ENCODE measurements around the gene SPDYE5. TPM values are rescaled to one million over a fixed set of nuclear protein-coding genes. Genes with fewer than 3 reads are reported as not detected.
A peak's percentile ranks its signal among the peaks of the same experiment; 100 is the strongest.

Gene SPDYE5
- total and polyA plus RNA-seq, 7 donors, result 0.03 TPM; not detected in 6

DNA sequence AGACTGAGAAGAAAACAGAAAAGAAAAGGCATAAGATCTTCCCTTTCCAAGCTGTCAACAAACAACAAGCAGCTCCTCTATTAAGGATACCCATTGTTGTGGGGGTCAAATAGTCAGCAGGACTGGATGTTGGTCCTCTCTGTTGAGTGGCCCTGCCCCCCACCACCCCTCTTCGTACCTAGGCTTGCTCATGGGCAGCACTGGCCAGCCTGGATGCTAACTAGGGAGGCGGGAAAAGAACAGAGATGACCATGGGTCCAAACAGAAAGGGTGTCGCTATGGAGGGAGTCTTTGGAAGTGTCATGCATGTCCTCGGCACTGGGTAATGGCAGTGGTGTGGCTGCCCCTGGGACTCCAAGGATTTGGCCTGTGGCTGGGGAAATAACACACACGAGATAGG, 45.6 kb downstream of the SPDYE5 start:
- Histone ChIP-seq H3K27me3 (no peaks in the 10 kb centered on the region), H3K4me1 (no peaks in the 10 kb centered on the region), H3K36me3 (peaks cover 4 to 65% (median 8%) of the 10 kb centered on the region in 4 donors), H3K27ac (no peak overlapping the region), H3K4me3 (no peak overlapping the region), H3K9me3 (no peaks in the 10 kb centered on the region)
- peak; percentile 20 for DNase-seq
- intact Hi-C loops (cut with DNase I), result no loop called here
- no peak for TF ChIP-seq POLR2A (IDR thresholded peaks at IDR 0.05)
- no peak for TF ChIP-seq EP300 (IDR thresholded peaks at IDR 0.05)
- TF ChIP-seq, protein P1, sequence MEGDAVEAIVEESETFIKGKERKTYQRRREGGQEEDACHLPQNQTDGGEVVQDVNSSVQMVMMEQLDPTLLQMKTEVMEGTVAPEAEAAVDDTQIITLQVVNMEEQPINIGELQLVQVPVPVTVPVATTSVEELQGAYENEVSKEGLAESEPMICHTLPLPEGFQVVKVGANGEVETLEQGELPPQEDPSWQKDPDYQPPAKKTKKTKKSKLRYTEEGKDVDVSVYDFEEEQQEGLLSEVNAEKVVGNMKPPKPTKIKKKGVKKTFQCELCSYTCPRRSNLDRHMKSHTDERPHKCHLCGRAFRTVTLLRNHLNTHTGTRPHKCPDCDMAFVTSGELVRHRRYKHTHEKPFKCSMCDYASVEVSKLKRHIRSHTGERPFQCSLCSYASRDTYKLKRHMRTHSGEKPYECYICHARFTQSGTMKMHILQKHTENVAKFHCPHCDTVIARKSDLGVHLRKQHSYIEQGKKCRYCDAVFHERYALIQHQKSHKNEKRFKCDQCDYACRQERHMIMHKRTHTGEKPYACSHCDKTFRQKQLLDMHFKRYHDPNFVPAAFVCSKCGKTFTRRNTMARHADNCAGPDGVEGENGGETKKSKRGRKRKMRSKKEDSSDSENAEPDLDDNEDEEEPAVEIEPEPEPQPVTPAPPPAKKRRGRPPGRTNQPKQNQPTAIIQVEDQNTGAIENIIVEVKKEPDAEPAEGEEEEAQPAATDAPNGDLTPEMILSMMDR (IDR thresholded peaks at IDR 0.05), result no peak
- TF ChIP-seq POLR2AphosphoS5 (IDR thresholded peaks at IDR 0.05), result no peak
- 84 to 97% methylated on average over 5 of the region's 5 CpGs for WGBS, 2 donors

DNA sequence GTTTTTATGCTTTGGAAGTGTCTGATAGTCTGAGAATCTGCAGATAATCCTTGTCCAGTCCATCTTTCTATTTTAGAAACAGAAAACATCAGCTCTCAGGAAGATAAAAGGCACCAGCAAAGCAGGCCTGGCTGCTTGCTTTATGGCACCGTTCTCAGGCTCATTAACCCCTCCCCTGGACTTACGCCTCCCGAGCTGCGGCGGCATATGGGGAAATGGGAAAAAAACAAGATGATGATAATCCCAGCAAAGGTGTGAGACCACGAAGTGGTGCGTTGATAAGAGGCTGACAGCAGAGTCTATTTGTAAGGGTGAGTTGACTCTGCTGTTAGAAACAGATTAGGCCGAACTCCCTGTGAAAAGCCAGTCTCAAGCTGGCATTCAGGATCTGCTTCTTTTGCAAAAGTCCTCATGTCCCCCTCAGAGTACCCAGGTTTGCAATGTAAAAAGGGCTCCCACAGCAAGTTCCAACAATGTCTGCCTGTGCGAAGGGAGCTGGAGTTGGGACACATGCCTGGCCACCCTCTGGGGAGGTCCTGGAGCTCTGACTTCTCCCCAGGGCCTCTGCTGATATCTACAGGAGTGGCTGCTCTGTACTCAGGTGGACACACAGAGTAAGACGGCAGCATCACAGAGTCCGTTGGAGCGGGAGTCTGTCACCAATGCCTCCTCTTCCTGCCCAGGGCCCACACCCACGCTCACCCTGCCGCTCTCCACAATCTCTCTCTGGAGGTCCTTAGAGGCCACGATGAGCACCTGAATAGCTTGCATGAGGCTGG, 54.3 kb downstream of the SPDYE5 start:
- Histone ChIP-seq H3K27ac (peak overlapping the region in 1 of 4 donors; percentile 28), H3K4me3 (no peak overlapping the region), H3K27me3 (no peaks in the 10 kb centered on the region), H3K4me1 (peaks cover 0 to 7% (median 0%) of the 10 kb centered on the region in 4 donors), H3K36me3 (peaks cover 0 to 50% (median 6%) of the 10 kb centered on the region in 4 donors), H3K9me3 (no peaks in the 10 kb centered on the region)
- intact Hi-C loops (cut with DNase I), result no loop called here
- WGBS, 2 donors, result 60 to 78% methylated on average over 15 of the region's 15 CpGs
- TF ChIP-seq EP300 (IDR thresholded peaks at IDR 0.05) (no peak), POLR2A (IDR thresholded peaks at IDR 0.05) (no peak), POLR2AphosphoS5 (IDR thresholded peaks at IDR 0.05) (no peak)
- TF ChIP-seq, protein P1 (IDR thresholded peaks at IDR 0.05), result no peak
- no peak for DNase-seq

Small RNAs within 50 kb of the gene (small RNA-seq; reads per million reads assigned to genes)
- gene AC211429.1 (0 reads per million in 3 donors), gene RF00019 (0 reads per million in 3 donors)

Other genes with a start within 250 kb of the SPDYE5 start
- gene TRIM73, start 96.7 kb upstream of the SPDYE5 start, total RNA-seq, result 1 to 10 TPM in 3 of 4 donors, under 1 TPM in 1; 0.36 to 1.9 (median 1.5) TPM
- 1 to 10 TPM in 1 of 3 donors, under 1 TPM in 1, not detected in 1; 0.92 to 4.2 TPM for gene TRIM73, start 96.7 kb upstream of the SPDYE5 start, polyA plus RNA-seq
- 10 to 100 TPM; 12.2 to 30.5 (median 15.8) TPM for gene POM121C, start 6.0 kb upstream of the SPDYE5 start, total RNA-seq
- 10 to 100 TPM in 1 of 3 donors, 1 to 10 TPM in 2; 6.0 to 22.9 (median 6.9) TPM for gene POM121C, start 6.0 kb upstream of the SPDYE5 start, polyA plus RNA-seq
- 10 to 100 TPM in 1 of 4 donors, 1 to 10 TPM in 3; 7.2 to 11.9 (median 8.6) TPM for gene HIP1, start 246.6 kb downstream of the SPDYE5 start, total RNA-seq
- gene HIP1, start 246.6 kb downstream of the SPDYE5 start, polyA plus RNA-seq, result 1 to 10 TPM; 1.2 to 4.6 (median 1.4) TPM

Measured in sigmoid colon (tissue), 7 donors.